Measurements from ENCODE around the gene DMAP1. TPM values are rescaled to one million over a fixed set of nuclear protein-coding genes. Genes with fewer than 3 reads are reported as not detected.

The DMAP1 gene
- total RNA-seq, 2 donors from 2014 or later: 23.0 to 32.1 TPM

GRCh38 chr1:44251486-44251885 is 38.2 kb downstream of the DMAP1 start:
- Histone ChIP-seq H3K27ac (peak overlapping the region in 1 of 2 donors; percentile 85), H3K9me3 (no peaks in the 10 kb centered on the region), H3K4me3 (no peak overlapping the region), H3K27me3 (no peaks in the 10 kb centered on the region), H3K4me1 (peaks cover 0 to 31% of the 10 kb centered on the region in 2 donors), H3K36me3 (no peaks in the 10 kb centered on the region)
- no peak for TF ChIP-seq CTCF (IDR thresholded peaks at IDR 0.05)
- no peak for DNase-seq (ENCODE audit: low spot score)

- H3K27ac ChIP-seq: no peak overlapping the region
- H3K4me1 ChIP-seq: peaks cover 0 to 31% of the 10 kb centered on the region in 2 donors
- no peak for TF ChIP-seq CTCF (IDR thresholded peaks at IDR 0.05)
- no peak for DNase-seq (ENCODE audit: low spot score)
- H3K9me3 ChIP-seq: no peaks in the 10 kb centered on the region
- no peaks in the 10 kb centered on the region for H3K27me3 ChIP-seq
- H3K36me3 ChIP-seq: no peaks in the 10 kb centered on the region
- H3K4me3 ChIP-seq: no peak overlapping the region
These were observed 38.9 kb downstream of the DMAP1 start for GRCh38 chr1:44251989-44252671.

- peaks cover 0 to 28% of the 10 kb centered on the region in 2 donors for H3K4me1 ChIP-seq
- no peaks in the 10 kb centered on the region for H3K27me3 ChIP-seq
- H3K4me3 ChIP-seq: no peak overlapping the region
- TF ChIP-seq CTCF (IDR thresholded peaks at IDR 0.05): no peak
- no peaks in the 10 kb centered on the region for H3K36me3 ChIP-seq
- no peaks in the 10 kb centered on the region for H3K9me3 ChIP-seq
- DNase-seq (ENCODE audit: low spot score): no peak
- no peak overlapping the region for H3K27ac ChIP-seq
These were observed 41.2 kb downstream of the DMAP1 start for GRCh38 chr1:44254392-44254910.

- Histone ChIP-seq H3K36me3 (no peaks in the 10 kb centered on the region), H3K27ac (no peak overlapping the region), H3K9me3 (no peaks in the 10 kb centered on the region), H3K4me1 (peaks cover 0 to 4% of the 10 kb centered on the region in 2 donors), H3K4me3 (no peak overlapping the region), H3K27me3 (no peaks in the 10 kb centered on the region)
- no peak for TF ChIP-seq CTCF (IDR thresholded peaks at IDR 0.05)
- DNase-seq (ENCODE audit: low spot score): no peak
These were observed 43.7 kb downstream of the DMAP1 start for GRCh38 chr1:44256762-44257554.

- no peak for TF ChIP-seq CTCF (IDR thresholded peaks at IDR 0.05)
- DNase-seq (ENCODE audit: low spot score): no peak
- Histone ChIP-seq H3K27ac (no peak overlapping the region), H3K4me3 (no peak overlapping the region), H3K4me1 (peaks cover 0 to 8% of the 10 kb centered on the region in 2 donors), H3K9me3 (no peaks in the 10 kb centered on the region), H3K27me3 (no peaks in the 10 kb centered on the region), H3K36me3 (no peaks in the 10 kb centered on the region)
These were observed 45.8 kb downstream of the DMAP1 start for GRCh38 chr1:44259090-44259489.
